HFF-Myc (cell line): Measurements from ENCODE around the gene ADRA2A.

Experiments
- DNase-seq: peaks from one replicate; pipeline ENCODE4 v3.0.0-alpha.2; 2011; ENCODE audit warnings: low read depth; ENCODE audit errors: extremely low read depth
- H3K4me3 ChIP-seq: replicated peaks from 2 replicates; pipeline ENCODE4 v1.5.1; 2011; ENCODE audit warnings: low read depth, mild to moderate bottlenecking, control low read depth, low read length
- TF ChIP-seq, protein P1 (sequence below): IDR thresholded peaks from 2 replicates; pipeline ENCODE4 v1.5.1; 2012; ENCODE audit warnings: mild to moderate bottlenecking, low read depth, low read length, control low read depth; ENCODE audit errors: missing control alignments

The ADRA2A gene

DNA sequence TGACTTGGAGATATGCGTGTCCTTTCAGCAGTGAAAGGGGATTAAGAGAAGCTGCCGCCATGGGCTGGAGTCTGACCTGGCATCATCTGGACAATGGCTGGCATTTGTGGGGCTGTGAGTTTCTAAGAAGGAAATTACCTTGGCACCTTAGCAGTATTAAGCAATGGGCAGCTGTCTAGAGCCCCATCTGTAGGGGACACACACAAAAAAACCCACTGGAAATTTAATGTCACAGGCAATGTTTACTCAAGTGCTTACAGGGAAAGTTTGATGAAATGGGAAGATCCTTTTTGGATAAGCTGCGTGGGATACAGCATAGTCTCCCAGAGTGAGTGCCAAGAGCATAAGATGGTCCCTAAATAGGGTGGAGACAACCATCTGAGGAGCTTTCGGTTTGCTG lies 25.0 kb downstream of the ADRA2A start:
- no peak overlapping the region for H3K4me3 ChIP-seq
- TF ChIP-seq, protein P1, sequence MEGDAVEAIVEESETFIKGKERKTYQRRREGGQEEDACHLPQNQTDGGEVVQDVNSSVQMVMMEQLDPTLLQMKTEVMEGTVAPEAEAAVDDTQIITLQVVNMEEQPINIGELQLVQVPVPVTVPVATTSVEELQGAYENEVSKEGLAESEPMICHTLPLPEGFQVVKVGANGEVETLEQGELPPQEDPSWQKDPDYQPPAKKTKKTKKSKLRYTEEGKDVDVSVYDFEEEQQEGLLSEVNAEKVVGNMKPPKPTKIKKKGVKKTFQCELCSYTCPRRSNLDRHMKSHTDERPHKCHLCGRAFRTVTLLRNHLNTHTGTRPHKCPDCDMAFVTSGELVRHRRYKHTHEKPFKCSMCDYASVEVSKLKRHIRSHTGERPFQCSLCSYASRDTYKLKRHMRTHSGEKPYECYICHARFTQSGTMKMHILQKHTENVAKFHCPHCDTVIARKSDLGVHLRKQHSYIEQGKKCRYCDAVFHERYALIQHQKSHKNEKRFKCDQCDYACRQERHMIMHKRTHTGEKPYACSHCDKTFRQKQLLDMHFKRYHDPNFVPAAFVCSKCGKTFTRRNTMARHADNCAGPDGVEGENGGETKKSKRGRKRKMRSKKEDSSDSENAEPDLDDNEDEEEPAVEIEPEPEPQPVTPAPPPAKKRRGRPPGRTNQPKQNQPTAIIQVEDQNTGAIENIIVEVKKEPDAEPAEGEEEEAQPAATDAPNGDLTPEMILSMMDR, result no peak
- no peak for DNase-seq

- H3K4me3 ChIP-seq, result no peak overlapping the region
- TF ChIP-seq, protein P1, result no peak
- DNase-seq, result no peak
Measured at GRCh38 chr10:111102359-111102837, 25.6 kb downstream of the ADRA2A start.

GRCh38 chr10:111103196-111103840 lies 26.5 kb downstream of the ADRA2A start:
- DNase-seq, result no peak
- H3K4me3 ChIP-seq, result no peak overlapping the region
- TF ChIP-seq, protein P1, result no peak

GRCh38 chr10:111104811-111105210 lies 28.0 kb downstream of the ADRA2A start:
- H3K4me3 ChIP-seq, result no peak overlapping the region
- DNase-seq, result no peak
- TF ChIP-seq, protein P1, result no peak

DNA sequence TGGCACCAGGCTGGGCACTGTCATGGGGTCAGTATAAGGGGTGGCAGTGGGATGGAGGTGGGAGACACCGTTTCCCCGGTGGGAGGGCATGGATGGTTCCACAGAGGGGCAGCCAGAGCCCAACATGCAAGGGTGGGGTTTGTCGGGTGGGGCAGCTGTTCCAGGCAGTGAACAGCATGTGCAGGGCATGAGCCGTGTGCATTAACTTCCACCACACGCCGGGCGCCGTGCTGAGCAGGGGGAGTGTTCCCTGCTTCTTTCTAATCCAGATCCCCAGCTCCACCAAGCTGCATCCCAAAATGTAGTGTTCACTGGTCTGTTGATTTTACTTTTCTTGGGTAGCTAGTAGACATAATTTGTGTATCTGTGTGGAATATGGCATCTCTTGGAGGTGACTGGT lies 29.3 kb downstream of the ADRA2A start:
- H3K4me3 ChIP-seq, result no peak overlapping the region
- no peak for DNase-seq
- TF ChIP-seq, protein P1, result no peak

GRCh38 chr10:111107023-111107422 lies 30.2 kb downstream of the ADRA2A start:
- TF ChIP-seq, protein P1, result no peak
- no peak overlapping the region for H3K4me3 ChIP-seq
- DNase-seq, result no peak

DNA sequence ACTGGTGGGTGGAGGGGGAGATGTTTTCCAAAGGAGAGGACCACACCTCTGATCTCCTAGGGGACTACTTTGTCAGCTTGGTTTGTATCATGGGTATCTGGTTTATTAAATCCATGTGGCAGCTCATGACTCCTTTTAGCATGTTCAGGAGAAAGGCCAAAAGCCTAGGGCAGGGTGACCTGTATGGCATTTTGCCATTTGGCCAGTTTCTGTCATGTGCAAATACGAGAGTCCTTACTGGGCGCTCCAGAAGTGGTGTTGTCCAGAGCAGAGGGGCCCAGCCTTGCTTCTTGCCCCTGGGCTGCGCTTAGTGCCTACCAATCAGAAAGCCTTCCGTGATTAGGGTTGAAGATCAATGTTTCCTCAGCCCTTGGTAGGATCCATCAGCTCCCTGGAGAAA lies 31.0 kb downstream of the ADRA2A start:
- no peak overlapping the region for H3K4me3 ChIP-seq
- TF ChIP-seq, protein P1, result no peak
- no peak for DNase-seq
